Astrocyte of the hippocampus (primary cell): ENCODE measurements around the gene GEMIN4.

Source experiments
- DNase-seq: peaks from one replicate; pipeline ENCODE4 v3.0.0; 2011; ENCODE audit warnings: low read depth, low spot score

The GEMIN4 gene

GRCh38 chr17:742147-742793 lies 9.8 kb downstream of the GEMIN4 start:
- no peak for DNase-seq

- peak; percentile 44 for DNase-seq
Measured at GRCh38 chr17:740240-741017, 11.6 kb downstream of the GEMIN4 start.

GRCh38 chr17:737561-738113 lies 14.4 kb downstream of the GEMIN4 start:
- DNase-seq, result no peak

GRCh38 chr17:733743-734142 lies 18.3 kb downstream of the GEMIN4 start:
- DNase-seq, result no peak

- DNase-seq, result peak; percentile 67
Measured at GRCh38 chr17:732902-733720, 19.0 kb downstream of the GEMIN4 start.

- peak; percentile 89 for DNase-seq
Measured at GRCh38 chr17:732067-732901, 19.8 kb downstream of the GEMIN4 start, which contains the start of gene TLCD3A. TLCD3A (plus strand) TSS chr17:732596; CDS start chr17:732648, 52 bp downstream.

GRCh38 chr17:731644-732066 lies 20.4 kb downstream of the GEMIN4 start:
- no peak for DNase-seq

GRCh38 chr17:728911-729310 lies 23.2 kb downstream of the GEMIN4 start:
- DNase-seq, result no peak

GRCh38 chr17:726271-726919 lies 25.7 kb downstream of the GEMIN4 start:
- DNase-seq, result no peak

GRCh38 chr17:725746-726145 lies 26.3 kb downstream of the GEMIN4 start:
- no peak for DNase-seq

- no peak for DNase-seq
Measured at GRCh38 chr17:725084-725483, 27.0 kb downstream of the GEMIN4 start.

GRCh38 chr17:721540-721937 lies 30.5 kb downstream of the GEMIN4 start:
- DNase-seq, result no peak

GRCh38 chr17:720706-721539 lies 31.1 kb downstream of the GEMIN4 start:
- DNase-seq, result no peak

GRCh38 chr17:718075-718474 lies 34.0 kb downstream of the GEMIN4 start:
- DNase-seq, result no peak

- DNase-seq, result no peak
Measured at GRCh38 chr17:708132-708531, 43.9 kb downstream of the GEMIN4 start.

- DNase-seq, result no peak
Measured at GRCh38 chr17:705863-706262, 46.2 kb downstream of the GEMIN4 start.

GRCh38 chr17:705011-705410 lies 47.1 kb downstream of the GEMIN4 start:
- no peak for DNase-seq

- no peak for DNase-seq
Measured at GRCh38 chr17:704111-704864, 47.8 kb downstream of the GEMIN4 start.
